HG03064 (cell line): ENCODE data around the gene KCNH4.
"Not testable (repeated sequence)": the region's sequence is repeated elsewhere in the genome, so short reads cannot be mapped to it uniquely, and the experiment has no call there.

Experiments used
- ATAC-seq: cut with Tn5 transposase; IDR thresholded peaks from one replicate; pipeline ENCODE4 v1.9.1; 2021; ENCODE audit warnings: low read depth; ENCODE audit not compliant: unreplicated experiment

Gene KCNH4

DNA sequence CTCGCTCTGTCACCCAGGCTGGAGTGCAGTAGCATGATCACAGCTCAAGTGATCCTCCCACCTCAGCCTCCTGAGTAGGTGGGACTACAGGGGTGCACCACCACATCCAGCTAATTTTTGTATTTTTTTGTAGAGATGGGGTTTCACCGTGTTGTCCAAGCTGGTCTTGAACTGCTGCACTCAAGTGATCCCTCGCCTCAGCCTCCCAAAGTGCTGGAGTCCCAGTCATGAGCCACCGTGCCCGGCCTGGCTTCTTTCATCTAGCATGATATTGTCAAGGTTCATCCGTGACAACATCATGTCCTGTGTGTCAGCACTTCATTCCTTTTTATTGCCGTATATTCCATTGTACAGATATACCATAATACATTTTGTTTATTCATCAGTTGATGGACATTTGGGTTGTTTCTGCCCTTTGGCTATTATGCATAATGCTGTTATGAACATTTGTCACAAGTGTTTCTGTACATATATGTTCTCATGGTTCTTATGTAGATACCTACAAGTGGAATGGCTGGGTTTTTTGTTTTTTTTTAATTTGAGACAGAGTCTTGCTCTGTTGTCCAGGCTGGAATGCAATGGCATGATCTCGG, 16.7 kb upstream of the KCNH4 start:
- no peak for ATAC-seq

GRCh38 chr17:42193969-42194899, 13.3 kb upstream of the KCNH4 start, which contains the start of gene GHDC:
Gene GHDC (minus strand): TSS chr17:42194494. CDS start chr17:42193581, 913 bp downstream.
- ATAC-seq = peak; percentile 82

DNA sequence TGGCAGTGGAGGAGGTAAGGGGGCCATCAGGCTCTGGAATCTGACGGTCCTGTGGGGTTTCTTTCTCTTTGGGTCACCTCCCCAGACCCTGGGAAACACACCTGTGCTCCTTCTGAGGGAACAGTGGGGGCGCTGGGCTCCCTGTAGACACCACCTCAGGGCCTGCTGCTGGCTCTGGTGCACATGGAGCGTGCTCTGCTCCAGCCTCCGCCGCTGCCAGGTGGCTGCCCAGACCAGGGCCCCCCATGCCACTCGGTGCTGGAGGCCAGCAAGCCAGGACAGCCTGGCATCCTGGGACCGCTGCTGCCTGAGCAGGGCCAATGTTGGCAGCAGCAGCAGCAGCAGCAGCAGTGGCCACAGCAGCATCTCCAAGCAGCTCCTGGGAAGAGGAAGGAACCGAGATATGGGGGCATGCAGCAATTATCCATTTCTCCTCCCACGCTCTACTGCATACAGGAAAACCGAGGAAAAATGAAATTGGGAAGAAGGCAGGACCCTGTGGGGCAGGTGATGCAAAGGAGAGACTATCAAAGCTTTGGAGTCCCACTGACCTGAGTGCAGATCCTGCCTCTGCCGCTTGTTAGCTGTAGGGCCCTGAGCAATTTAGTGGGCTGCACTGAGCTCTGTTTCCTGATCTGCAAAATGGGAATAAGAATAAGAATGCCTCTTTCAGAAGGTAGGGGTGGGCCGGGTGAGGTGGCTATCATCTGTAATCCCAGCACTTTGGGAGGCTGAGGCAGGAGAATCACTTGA, 12.4 kb upstream of the KCNH4 start:
- no peak for ATAC-seq

DNA sequence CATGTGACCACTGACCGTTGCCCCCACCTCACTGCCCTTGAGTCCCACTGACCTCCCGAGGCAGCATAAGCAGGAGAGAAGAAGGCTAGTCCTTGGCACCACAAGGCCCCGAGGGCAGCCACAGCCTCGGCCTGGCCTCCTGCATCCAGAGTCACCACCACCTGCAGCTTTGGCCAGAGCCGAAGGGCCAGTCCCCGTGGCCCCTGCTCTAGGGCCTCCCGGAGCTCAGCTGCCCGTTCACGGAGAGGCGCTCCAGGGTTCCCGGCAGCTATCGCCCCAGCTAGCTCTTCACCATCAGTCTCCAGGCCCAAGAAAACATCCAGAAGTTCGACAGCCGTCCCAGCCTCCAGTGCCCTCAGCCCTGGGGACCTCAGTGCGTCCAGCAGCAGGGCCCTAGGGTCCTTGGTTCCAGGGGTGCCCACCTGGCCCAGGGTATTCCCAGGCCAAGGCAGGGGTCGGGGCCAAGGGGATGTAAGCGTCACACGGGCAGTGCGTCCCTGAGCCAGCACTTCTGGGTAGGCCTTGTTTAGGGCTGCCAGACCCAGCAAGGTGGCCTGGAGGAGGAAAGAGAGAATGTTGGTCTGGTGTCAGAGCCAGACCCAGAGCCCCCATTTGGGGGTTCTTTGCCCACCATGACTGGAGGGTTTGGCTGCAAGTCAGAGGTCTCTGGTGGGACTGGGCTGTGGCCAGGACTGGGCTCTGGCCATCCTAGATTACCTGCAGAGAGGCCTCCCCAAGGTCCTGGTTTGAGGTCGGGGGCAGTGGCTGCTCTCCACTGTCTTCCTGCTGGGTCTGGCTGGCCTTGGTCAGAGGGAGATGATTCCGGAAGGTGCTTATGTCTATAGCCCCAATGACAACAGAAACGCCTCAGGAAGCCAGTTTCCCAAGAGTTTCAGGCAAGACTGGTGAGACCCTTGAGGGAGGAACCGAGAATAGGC, 11.5 kb upstream of the KCNH4 start:
- ATAC-seq = no peak

DNA sequence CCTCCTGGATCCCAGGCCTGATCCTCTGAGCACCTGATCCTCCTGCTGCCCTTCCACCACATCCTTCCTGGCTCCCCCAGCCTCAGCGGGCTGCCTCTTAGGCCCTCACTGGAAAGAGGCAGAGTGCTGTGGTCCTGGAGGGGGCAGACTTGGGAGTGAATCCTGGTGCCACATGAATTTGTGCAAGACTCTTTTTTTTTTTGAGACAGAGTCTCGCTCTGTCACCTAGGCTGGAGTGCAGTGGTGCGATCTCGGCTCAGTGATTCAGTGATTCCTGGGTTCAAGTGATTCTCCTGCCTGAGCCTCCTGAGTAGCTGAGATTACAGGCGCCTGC, 10.3 kb upstream of the KCNH4 start:
- ATAC-seq = no peak

- ATAC-seq = no peak
Observed at GRCh38 chr17:42190491-42191274, 9.7 kb upstream of the KCNH4 start.

GRCh38 chr17:42189651-42189965, 8.7 kb upstream of the KCNH4 start:
- ATAC-seq = no peak

DNA sequence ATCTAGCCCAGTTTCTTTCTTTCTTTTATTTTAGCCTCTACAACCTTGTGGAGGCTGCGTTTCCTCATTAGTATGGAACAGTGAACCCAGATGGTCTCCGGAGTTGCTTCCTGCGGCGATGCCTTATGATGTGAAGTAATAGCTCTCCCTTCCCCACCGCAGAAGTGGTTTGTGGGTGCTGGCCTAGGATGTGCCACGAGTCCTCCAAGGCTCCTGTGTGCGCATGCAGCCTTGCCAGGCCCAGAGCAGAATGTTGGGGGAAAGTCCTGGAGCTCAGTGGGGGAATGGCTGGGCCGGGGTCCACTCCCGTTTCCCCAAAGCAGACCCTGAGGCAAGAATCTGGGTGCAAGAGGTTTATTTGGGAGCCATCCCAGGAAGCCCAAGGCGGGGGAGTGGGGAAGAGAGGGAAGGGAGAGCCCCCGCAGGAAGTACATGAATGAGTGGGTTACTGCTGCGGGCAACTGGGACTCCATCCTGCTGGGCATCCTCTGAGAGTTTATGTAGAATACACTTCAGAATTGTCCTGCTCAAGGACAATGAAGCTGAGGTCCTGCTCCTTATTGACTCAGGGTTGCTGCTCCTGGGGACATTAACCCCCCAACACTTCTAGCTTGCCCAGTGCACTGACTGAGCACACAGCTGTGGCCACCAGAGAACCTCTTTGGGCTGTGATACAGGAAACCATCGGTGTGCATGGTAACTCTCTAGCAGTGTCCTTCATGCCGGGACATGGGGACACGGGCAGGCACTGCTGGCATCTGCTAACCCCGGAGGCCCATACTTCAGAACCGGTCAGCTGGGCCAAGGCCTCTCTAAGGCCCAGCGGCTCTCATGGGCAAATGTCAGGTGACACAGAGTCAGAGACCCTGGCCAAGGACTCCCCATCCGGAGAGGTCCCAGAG, 8.1 kb upstream of the KCNH4 start:
- ATAC-seq = no peak

DNA sequence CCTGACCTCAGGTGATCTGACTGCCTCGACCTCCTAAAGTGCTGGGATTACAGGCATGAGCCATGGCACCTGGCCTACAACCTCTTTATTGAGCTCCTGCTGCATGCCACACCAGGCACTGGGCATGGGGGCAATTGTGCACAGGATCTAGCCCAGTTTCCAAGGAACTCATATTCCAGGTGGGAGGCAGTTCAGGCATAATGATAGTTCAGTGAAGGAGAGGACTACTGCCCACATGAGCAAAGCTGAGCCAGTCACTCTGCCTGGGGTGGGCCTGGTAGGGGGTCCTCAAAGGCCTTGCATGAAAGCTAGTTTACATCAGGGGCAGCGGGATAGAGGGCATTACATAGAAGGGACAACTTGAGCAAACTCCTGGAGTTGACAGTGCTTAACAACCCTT, 6.9 kb upstream of the KCNH4 start:
- ATAC-seq = no peak

DNA sequence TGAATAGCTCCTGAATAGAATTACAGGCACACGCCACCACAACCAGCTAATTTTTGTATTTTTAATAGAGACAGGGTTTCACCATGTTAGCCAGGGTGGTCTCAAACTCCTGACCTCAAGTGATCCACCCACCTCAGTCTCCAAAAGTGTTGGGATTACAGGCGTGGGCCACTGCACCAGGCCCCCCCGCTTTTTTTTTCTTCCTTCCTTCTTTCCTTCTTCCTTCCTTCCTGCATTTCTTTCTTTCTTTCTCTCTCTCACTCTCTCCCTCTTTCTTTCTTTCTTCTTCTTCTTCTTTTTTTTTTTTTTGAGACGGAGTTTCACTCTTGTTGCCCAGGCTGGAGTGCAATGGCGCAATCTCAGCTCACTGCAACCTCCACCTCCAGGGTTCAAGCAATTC, 5.2 kb upstream of the KCNH4 start:
- ATAC-seq = not testable (repeated sequence)

DNA sequence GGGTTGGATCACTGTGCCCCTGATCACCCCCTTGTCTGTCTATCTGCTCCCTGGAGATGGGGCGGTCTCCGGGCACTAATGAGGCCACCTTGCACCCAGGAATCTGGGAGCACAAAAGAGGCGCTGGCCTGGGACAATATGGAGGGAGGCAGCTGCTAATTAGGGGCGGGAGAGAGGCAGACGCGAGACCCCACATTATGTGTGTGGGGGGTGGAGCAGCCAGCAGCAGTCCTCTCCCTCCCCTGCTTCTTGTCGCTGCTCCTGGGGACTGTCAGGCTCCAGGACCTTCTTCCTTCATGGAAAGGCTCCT, 4.6 kb upstream of the KCNH4 start:
- no peak for ATAC-seq

GRCh38 chr17:42184713-42185620, 4.0 kb upstream of the KCNH4 start, which contains the start of gene HCRT:
Gene HCRT (minus strand): TSS chr17:42185452. CDS start chr17:42185365, 87 bp downstream.
- no peak for ATAC-seq

GRCh38 chr17:42183741-42184711, 3.1 kb upstream of the KCNH4 start:
- no peak for ATAC-seq

DNA sequence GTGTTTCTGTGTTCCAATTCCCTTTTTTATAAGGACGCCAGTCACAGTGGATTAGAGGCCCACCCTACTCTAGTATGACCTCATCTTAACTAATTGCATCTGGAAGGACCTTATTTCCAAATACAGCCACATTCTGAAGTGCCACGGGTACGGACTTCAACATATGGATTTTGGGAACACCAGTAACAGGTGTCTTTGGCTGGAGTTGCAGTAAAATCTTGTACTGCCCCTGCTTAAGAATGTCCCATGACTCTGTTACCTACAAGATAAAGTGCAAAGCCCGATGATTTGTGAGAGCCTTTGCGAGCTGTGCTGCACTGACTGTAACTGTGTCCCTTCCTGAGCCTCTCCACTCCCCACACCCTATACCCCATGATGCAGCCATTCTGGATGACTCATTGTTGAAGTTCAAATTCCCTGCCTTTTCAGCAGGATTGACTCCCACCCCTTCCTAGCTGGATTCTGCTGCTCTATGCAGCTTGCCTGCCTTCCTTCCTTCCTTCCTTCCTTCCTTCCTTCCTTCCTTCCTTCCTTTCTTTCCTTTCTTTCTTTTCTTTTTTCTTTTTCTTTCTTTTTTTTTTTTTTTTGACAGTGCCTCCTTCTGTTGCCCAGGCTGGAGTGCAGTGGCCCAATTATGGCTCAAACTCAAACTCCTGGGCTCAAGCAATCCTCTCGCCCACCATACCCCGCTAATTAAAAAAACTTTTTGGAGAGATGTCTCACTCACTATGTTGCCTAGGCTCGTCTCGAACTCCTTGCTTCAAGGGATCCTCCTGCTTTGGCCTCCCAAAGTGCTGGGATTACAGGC, 2.2 kb upstream of the KCNH4 start:
- no peak for ATAC-seq

GRCh38 chr17:42181851-42182207, 887 bp upstream of the KCNH4 start:
- ATAC-seq = no peak

DNA sequence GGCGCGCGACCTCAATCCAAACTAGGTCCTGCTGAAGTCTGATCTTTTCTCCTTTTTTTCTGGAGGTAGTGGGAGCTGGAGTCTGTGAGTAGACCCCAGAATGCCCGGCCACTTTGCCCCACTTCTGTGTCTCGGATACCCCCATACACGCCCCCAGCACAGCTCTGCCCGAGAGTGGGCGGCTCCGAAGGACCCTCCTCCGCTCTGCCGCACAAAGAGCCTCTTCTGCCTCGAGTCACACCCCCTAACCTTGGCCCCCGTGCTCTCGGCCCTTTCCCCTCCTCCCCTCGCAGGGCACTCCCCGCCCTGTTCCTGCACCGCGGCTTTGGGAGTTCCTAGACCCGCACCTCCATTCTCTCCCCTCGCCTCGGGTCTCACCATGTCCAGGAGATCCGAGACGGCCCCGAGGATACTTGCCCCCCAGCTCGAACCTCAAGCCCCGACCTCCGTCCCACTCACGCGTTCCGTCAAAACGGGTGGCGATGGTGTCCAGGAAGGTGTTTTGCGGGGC, 476 bp downstream of the KCNH4 start:
- no peak for ATAC-seq
